B cell (primary cell): Measurements from ENCODE around the gene POU2F2. TPM values are rescaled to one million over a fixed set of nuclear protein-coding genes. Genes with fewer than 3 reads are reported as not detected.

Experiments
- ATAC-seq: fragments of 200-7000 bp; cut with Tn5 transposase; one replicate; pipeline ENCODE4 v1.10.0; 2021; ENCODE audit warnings: low read depth, mild to moderate bottlenecking, moderate number of reproducible peaks, moderate library complexity
- CTCF ChIA-PET: fragments of 350-600 bp; sonication (Branson Sonifier 250); formaldehyde crosslinking; loops from one replicate; lab custom pipeline; 2021; ENCODE audit warnings: antibody characterized with exemption, inconsistent platforms; lab: Charles Lee
- POLR2A ChIA-PET: fragments of 350-600 bp; sonication (Branson Sonifier 250); formaldehyde crosslinking; loops from one replicate; lab custom pipeline; 2021; ENCODE audit warnings: antibody characterized with exemption; lab: Charles Lee
- DNase-seq: peaks from one replicate; pipeline ENCODE4 v3.0.0; 2013
- H2AFZ ChIP-seq: 2 replicates; pipeline ENCODE4 v1.6.1; 2012; ENCODE audit warnings: mild to moderate bottlenecking, low read depth, low read length; ENCODE audit not compliant: insufficient read depth, poor library complexity, severe bottlenecking
- H3K27ac ChIP-seq, 2 donors: 1 replicate in 1 of 2; 2 replicates in 1 of 2; pipeline ENCODE4 v1.5.1; 2012 to 2013; ENCODE audit warnings: low read length in 2 of 2, mild to moderate bottlenecking in 2 of 2, moderate library complexity in 1 of 2
- H3K27me3 ChIP-seq, 4 experiments: fragments of 200-600 bp in 1 of 4; sonication (generic) in 1 of 4; replicated peaks in 1 of 4; 1 replicate in 2 of 4; 2 replicates in 2 of 4; pipeline versions ENCODE4 v1.6.1 to v1.7.0; 2013 to 2016; ENCODE audit warnings: low read length in 3 of 4, mild to moderate bottlenecking in 2 of 4, mixed read lengths in 1 of 4, moderate library complexity in 1 of 4; ENCODE audit not compliant: insufficient read depth in 4 of 4, control insufficient read depth in 3 of 4; ENCODE audit errors: control extremely low read depth in 1 of 4
- H3K36me3 ChIP-seq, 2 experiments: replicated peaks in 1 of 2; 1 replicate in 1 of 2; 2 replicates in 1 of 2; pipeline versions ENCODE4 v1.6.1 to v1.7.1; 2013; ENCODE audit warnings: low read length in 1 of 2; ENCODE audit not compliant: insufficient read depth in 2 of 2, control insufficient read depth in 1 of 2; ENCODE audit errors: control extremely low read depth in 1 of 2, extremely low read depth in 1 of 2
- H3K4me1 ChIP-seq, 2 donors: fragments of 200-600 bp in 1 of 2; sonication (generic) in 1 of 2; 1 replicate in 1 of 2; 2 replicates in 1 of 2; pipeline versions ENCODE4 v1.5.1 to v1.6.1; 2013 to 2017; ENCODE audit warnings: low read length in 2 of 2; ENCODE audit not compliant: control insufficient read depth in 2 of 2, insufficient read depth in 2 of 2
- H3K4me2 ChIP-seq: replicated peaks from 2 replicates; pipeline ENCODE3; 2012; ENCODE audit warnings: mild to moderate bottlenecking, low read depth, low read length; ENCODE audit not compliant: poor library complexity, severe bottlenecking
- H3K4me3 ChIP-seq, 5 experiments: fragments of 200-600 bp in 1 of 5; sonication (generic) in 1 of 5; 1 replicate in 3 of 5; 2 replicates in 2 of 5; pipeline versions ENCODE4 v1.5.1 to v1.7.0; 2011 to 2016; ENCODE audit warnings: low read length in 4 of 5, mild to moderate bottlenecking in 4 of 5, low read depth in 2 of 5, control low read depth in 1 of 5, moderate library complexity in 1 of 5; ENCODE audit not compliant: insufficient read depth in 1 of 5; ENCODE audit errors: control extremely low read depth in 1 of 5, extremely low read depth in 1 of 5
- H3K79me2 ChIP-seq: fragments of 200-600 bp; sonication (generic); one replicate; pipeline ENCODE4 v1.6.0; 2016; ENCODE audit warnings: low read length; ENCODE audit not compliant: control insufficient read depth, insufficient read depth
- H3K9ac ChIP-seq: fragments of 200-600 bp; sonication (generic); 2 replicates; pipeline ENCODE4 v1.6.1; 2017; ENCODE audit warnings: mild to moderate bottlenecking, low read length, moderate library complexity
- H3K9me3 ChIP-seq, 3 donors: one replicate each; pipeline versions ENCODE4 v1.6.1 to v1.7.1; 2013; ENCODE audit warnings: low read length in 2 of 3; ENCODE audit not compliant: control insufficient read depth in 2 of 3, insufficient read depth in 1 of 3; ENCODE audit errors: control extremely low read depth in 1 of 3
- H4K20me1 ChIP-seq: 2 replicates; pipeline ENCODE4 v1.6.0; 2012; ENCODE audit warnings: mild to moderate bottlenecking, low read length; ENCODE audit not compliant: insufficient read depth, control insufficient read depth, poor library complexity, severe bottlenecking
- H3K27ac Mint-ChIP-seq: one replicate; pipeline ENCODE4 v1.8.0; 2021; ENCODE audit warnings: mixed read lengths
- H3K27me3 Mint-ChIP-seq: one replicate; pipeline ENCODE4 v1.8.0; 2021; ENCODE audit warnings: mixed read lengths
- H3K4me1 Mint-ChIP-seq: one replicate; pipeline ENCODE4 v1.8.0; 2021; ENCODE audit warnings: mixed read lengths
- H3K4me3 Mint-ChIP-seq: one replicate; pipeline ENCODE4 v1.8.0; 2021; ENCODE audit warnings: mixed read lengths
- H3K9me3 Mint-ChIP-seq: one replicate; pipeline ENCODE4 v1.8.0; 2022; ENCODE audit warnings: mixed read lengths; ENCODE audit not compliant: insufficient read depth
- CTCF ChIP-seq: fragments of 200-600 bp; IDR thresholded peaks from one replicate; pipeline ENCODE4 v1.8.0; 2022; ENCODE audit warnings: antibody characterized with exemption, mild to moderate bottlenecking
- EZH2 ChIP-seq: IDR thresholded peaks from 2 replicates; pipeline ENCODE4 v1.6.1; 2012; ENCODE audit warnings: borderline replicate concordance, low read depth, mild to moderate bottlenecking, moderate library complexity, low read length; ENCODE audit not compliant: insufficient read depth, poor library complexity, severe bottlenecking
- WGBS: methylation state at CpG from one replicate; pipeline ENCODE4 v1.1.5; 2013; ENCODE audit warnings: missing lambda C conversion rate; ENCODE audit not compliant: insufficient coverage; 5-methylcytosine and 5-hydroxymethylcytosine counted together
- intact Hi-C: fragments of 100-400 bp; cut with micrococcal nuclease; formaldehyde crosslinking; loops from one replicate; pipeline ENCODE4 v1.10.0; 2022
- polyA plus RNA-seq: library from polyadenylated mRNA; depleted of rRNA; stranded (reverse); fragments of >200 nt; gene quantifications from 2 replicates; pipeline ENCODE4 v1.2.3, GENCODE V29; 2012
- total RNA-seq, 2 donors: library from RNA; stranded (reverse); fragments of 120-200 nt in 1 of 2; gene quantifications; 1 replicate in 1 of 2; 2 replicates in 1 of 2; pipeline versions ENCODE4 v1.2.3 to v1.2.4, GENCODE V29; 2013 to 2022

POU2F2 gene
- total and polyA plus RNA-seq, 2 donors (not counting 1 experiment from before 2014, with no cell fraction given), result 152 to 170 TPM

- Histone ChIP-seq H3K4me1 (peaks cover 87 to 100% of the 10 kb centered on the region in 2 donors), H3K9ac (peak overlapping the region; percentile 61), H4K20me1 (peaks cover 27% of the 10 kb centered on the region), H3K4me3 (peak overlapping the region in 4 of 5 experiments; percentile 1 to 62 (median 45)), H3K9me3 (no peaks in the 10 kb centered on the region), H3K36me3 (peaks cover 0 to 59% of the 10 kb centered on the region in 2 experiments), H3K27ac (peak overlapping the region; percentile 93 to 96), H3K4me2 (peak overlapping the region; percentile 90), H3K27me3 (no peaks in the 10 kb centered on the region), H2AFZ (no peak overlapping the region), H3K79me2 (peaks cover 70% of the 10 kb centered on the region)
- ATAC-seq, result no peak
- Mint-ChIP-seq H3K27me3 (no peaks in the 10 kb centered on the region), H3K27ac (peak overlapping the region; percentile 96), H3K4me1 (peaks cover 87% of the 10 kb centered on the region), H3K4me3 (peak overlapping the region; percentile 87), H3K9me3 (no peaks in the 10 kb centered on the region)
- CTCF ChIA-PET, result interaction anchor here (1.0 to 19.4 kb wide), 8 partner anchors 12 to 315 kb away, joined by 3 to 419 read pairs (median 4); partner anchors contain the start of gene POU2F2
- intact Hi-C loops, result loop anchor here (1.0 kb wide), 1 partner anchor 9 kb away; the partner anchor contains the start of gene POU2F2
- POLR2A ChIA-PET, result interaction anchor here (0.9 to 3.7 kb wide), 2 partner anchors 9 to 13 kb away, joined by 3 to 36 read pairs; no protein-coding TSS in a partner anchor
- no peak for TF ChIP-seq CTCF
- no peak for TF ChIP-seq EZH2
- WGBS, result 100% methylated on average over 1 of the region's 1 CpG
- DNase-seq, result no peak
Measured at GRCh38 chr19:42123765-42124164, 8.5 kb downstream of the POU2F2 start.
